ENCODE results near the gene TRIM65.

DNA sequence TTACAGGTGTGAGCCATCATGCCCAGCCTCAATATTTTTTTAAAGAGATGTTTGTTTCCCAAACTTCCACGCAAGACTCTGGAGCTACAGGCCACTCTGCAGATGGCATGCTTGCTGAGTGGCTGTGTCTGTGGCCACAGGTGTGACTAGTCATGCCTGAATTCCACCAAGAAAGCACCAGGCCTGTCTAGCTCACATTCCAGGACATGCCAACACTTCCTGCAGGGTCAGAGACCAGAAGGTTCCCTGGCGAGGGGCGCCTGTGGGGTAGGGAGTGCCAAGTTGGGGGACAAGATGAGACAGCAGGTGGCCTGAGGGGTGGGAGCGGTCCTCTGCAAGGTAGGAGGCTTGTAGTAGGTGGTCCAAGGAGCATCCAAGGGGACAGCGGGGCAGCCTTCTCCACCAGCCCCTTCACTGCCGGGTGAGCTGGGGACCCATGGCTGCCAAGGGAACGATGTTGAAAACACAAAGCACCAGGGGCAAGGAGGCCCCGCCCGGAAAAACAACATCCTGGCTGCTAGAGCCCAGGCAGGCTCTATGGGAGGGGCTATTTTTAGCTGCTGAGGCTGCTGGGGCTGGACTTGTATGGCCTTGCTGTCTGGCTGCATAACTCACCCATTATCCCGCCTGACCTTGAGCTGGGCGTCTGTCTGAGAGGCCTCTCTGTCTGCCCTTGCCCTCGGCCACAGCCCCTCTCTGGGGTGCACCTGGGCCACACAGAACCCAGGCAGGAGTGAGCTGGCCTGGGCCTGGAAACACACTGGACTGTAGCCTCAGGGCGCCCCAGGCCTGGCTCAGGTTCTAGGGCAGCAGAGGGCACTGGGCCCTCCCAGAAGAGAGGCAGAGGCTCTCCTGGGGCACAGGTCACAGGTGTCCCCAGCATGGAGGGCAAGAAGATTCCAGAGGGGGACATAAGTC lies 24.1 kb downstream of the TRIM65 start:
- TF ChIP-seq, protein P1, sequence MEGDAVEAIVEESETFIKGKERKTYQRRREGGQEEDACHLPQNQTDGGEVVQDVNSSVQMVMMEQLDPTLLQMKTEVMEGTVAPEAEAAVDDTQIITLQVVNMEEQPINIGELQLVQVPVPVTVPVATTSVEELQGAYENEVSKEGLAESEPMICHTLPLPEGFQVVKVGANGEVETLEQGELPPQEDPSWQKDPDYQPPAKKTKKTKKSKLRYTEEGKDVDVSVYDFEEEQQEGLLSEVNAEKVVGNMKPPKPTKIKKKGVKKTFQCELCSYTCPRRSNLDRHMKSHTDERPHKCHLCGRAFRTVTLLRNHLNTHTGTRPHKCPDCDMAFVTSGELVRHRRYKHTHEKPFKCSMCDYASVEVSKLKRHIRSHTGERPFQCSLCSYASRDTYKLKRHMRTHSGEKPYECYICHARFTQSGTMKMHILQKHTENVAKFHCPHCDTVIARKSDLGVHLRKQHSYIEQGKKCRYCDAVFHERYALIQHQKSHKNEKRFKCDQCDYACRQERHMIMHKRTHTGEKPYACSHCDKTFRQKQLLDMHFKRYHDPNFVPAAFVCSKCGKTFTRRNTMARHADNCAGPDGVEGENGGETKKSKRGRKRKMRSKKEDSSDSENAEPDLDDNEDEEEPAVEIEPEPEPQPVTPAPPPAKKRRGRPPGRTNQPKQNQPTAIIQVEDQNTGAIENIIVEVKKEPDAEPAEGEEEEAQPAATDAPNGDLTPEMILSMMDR (conservative IDR thresholded peaks at IDR 0.05 in 1 of 2, IDR thresholded peaks at IDR 0.05 in 1 of 2; ENCODE audit: extremely low read depth in 1 of 2, insufficient read depth in 1 of 2, low read depth in 1 of 2, low read length in 2 of 2) = no peak
- no peak for TF ChIP-seq EZH2 (IDR thresholded peaks at IDR 0.05; ENCODE audit: borderline replicate concordance, low read length)

Data from mammary epithelial cell (primary cell).